DMS79 treated with DMSO at 0.1 percent for 48 hours (cell line): Measurements from ENCODE around the gene TMEM50B.
"Not testable (repeated sequence)": the region's sequence is repeated elsewhere in the genome, so short reads cannot be mapped to it uniquely, and the experiment has no call there.

Source experiments
- DNase-seq: peaks from one replicate; lab custom pipeline; 2025; lab: John Stamatoyannopoulos, UW

The TMEM50B gene

GRCh38 chr21:33479679-33480480 is at the start of gene TMEM50B:
Gene TMEM50B, minus strand, starts transcription at chr21:33479974. Its CDS starts 11,089 bp downstream, at chr21:33468885.
- DNase-seq = peak; percentile 87

- no peak for DNase-seq
Observed at GRCh38 chr21:33522953-33523349, 43.2 kb upstream of the TMEM50B start.

- no peak for DNase-seq
Observed at GRCh38 chr21:33522297-33522952, 42.7 kb upstream of the TMEM50B start.

- no peak for DNase-seq
Observed at GRCh38 chr21:33518899-33519298, 39.1 kb upstream of the TMEM50B start.

GRCh38 chr21:33514229-33514628 is 34.5 kb upstream of the TMEM50B start:
- no peak for DNase-seq

- DNase-seq = no peak
Observed at GRCh38 chr21:33512481-33512880, 32.7 kb upstream of the TMEM50B start.

- DNase-seq = no peak
Observed at GRCh38 chr21:33511639-33512038, 31.9 kb upstream of the TMEM50B start.

- DNase-seq = no peak
Observed at GRCh38 chr21:33510826-33511225, 31.1 kb upstream of the TMEM50B start.

GRCh38 chr21:33507003-33507402 is 27.2 kb upstream of the TMEM50B start:
- DNase-seq = not testable (repeated sequence)

GRCh38 chr21:33505833-33506232 is 26.1 kb upstream of the TMEM50B start:
- DNase-seq = no peak

GRCh38 chr21:33496345-33496744 is 16.6 kb upstream of the TMEM50B start:
- no peak for DNase-seq

- DNase-seq = no peak
Observed at GRCh38 chr21:33495743-33496142, 16.0 kb upstream of the TMEM50B start.

GRCh38 chr21:33493756-33494155 is 14.0 kb upstream of the TMEM50B start:
- no peak for DNase-seq

- DNase-seq = no peak
Observed at GRCh38 chr21:33492571-33492970, 12.8 kb upstream of the TMEM50B start.

GRCh38 chr21:33491373-33492102 is 11.8 kb upstream of the TMEM50B start, which contains the start of gene DNAJC28:
Gene DNAJC28, minus strand, starts transcription at chr21:33491716. Its CDS starts 2,323 bp downstream, at chr21:33489393.
- peak; percentile 91 for DNase-seq

GRCh38 chr21:33490991-33491372 is 11.2 kb upstream of the TMEM50B start:
- no peak for DNase-seq

- no peak for DNase-seq
Observed at GRCh38 chr21:33488936-33489335, 9.2 kb upstream of the TMEM50B start.

GRCh38 chr21:33487996-33488395 is 8.2 kb upstream of the TMEM50B start:
- no peak for DNase-seq

GRCh38 chr21:33481314-33481943 is 1.7 kb upstream of the TMEM50B start:
- no peak for DNase-seq

- DNase-seq = no peak
Observed at GRCh38 chr21:33480481-33481103, 818 bp upstream of the TMEM50B start.

GRCh38 chr21:33478935-33479678 is 667 bp downstream of the TMEM50B start:
- peak; percentile 26 for DNase-seq
